ENCODE data around the gene SUSD1. TPM values are rescaled to one million over a fixed set of nuclear protein-coding genes. Genes with fewer than 3 reads are reported as not detected.
A peak's percentile ranks its signal among the peaks of the same experiment; 100 is the strongest.

Gene SUSD1
- total and polyA plus RNA-seq, 2 donors (not counting 1 experiment from before 2014, with no cell fraction given) = 5.7 to 7.5 TPM

- no peaks in the 10 kb centered on the region for H3K27me3 ChIP-seq (replicated peaks in 1 of 4; ENCODE audit: control extremely low read depth in 1 of 4, control insufficient read depth in 3 of 4, insufficient read depth in 4 of 4, low read length in 3 of 4)
- H3K27ac Mint-ChIP-seq = peak overlapping the region; percentile 16
- intact Hi-C loops (cut with micrococcal nuclease) = loop anchor here (10.0 kb wide), 1 partner anchor 49 kb away; no protein-coding TSS in a partner anchor
- no peak overlapping the region for H2AFZ ChIP-seq (ENCODE audit: insufficient read depth, low read depth, low read length, poor library complexity, severe bottlenecking)
- H4K20me1 ChIP-seq (ENCODE audit: control insufficient read depth, insufficient read depth, low read length, poor library complexity, severe bottlenecking) = no peaks in the 10 kb centered on the region
- peaks cover 0 to 7% (median 0%) of the 10 kb centered on the region in 3 donors for H3K9me3 ChIP-seq (ENCODE audit: control extremely low read depth in 1 of 3, control insufficient read depth in 2 of 3, insufficient read depth in 1 of 3, low read length in 2 of 3)
- no peak overlapping the region for H3K9ac ChIP-seq (ENCODE audit: low read length)
- CTCF ChIA-PET = interaction anchor here (1.2 kb wide), 1 partner anchor 11 kb away, joined by 7 read pairs; no protein-coding TSS in a partner anchor
- POLR2A ChIA-PET = interaction anchor here (0.6 kb wide), 1 partner anchor 29 kb away, joined by 3 read pairs; no protein-coding TSS in a partner anchor
- DNase-seq (no peak), ATAC-seq (ENCODE audit: low read depth) (no peak)
- no peaks in the 10 kb centered on the region for H3K27me3 Mint-ChIP-seq
- 100% methylated on average over 1 of the region's 4 CpGs for WGBS (ENCODE audit: insufficient coverage)
- no peaks in the 10 kb centered on the region for H3K9me3 Mint-ChIP-seq (ENCODE audit: insufficient read depth)
- H3K4me2 ChIP-seq (replicated peaks; ENCODE audit: low read depth, low read length, poor library complexity, severe bottlenecking) = no peak overlapping the region
- H3K4me3 ChIP-seq (ENCODE audit: control extremely low read depth in 1 of 5, extremely low read depth in 1 of 5, insufficient read depth in 1 of 5, low read depth in 2 of 5, low read length in 4 of 5) = no peak overlapping the region
- H3K4me3 Mint-ChIP-seq = no peak overlapping the region
- TF ChIP-seq, protein P1, sequence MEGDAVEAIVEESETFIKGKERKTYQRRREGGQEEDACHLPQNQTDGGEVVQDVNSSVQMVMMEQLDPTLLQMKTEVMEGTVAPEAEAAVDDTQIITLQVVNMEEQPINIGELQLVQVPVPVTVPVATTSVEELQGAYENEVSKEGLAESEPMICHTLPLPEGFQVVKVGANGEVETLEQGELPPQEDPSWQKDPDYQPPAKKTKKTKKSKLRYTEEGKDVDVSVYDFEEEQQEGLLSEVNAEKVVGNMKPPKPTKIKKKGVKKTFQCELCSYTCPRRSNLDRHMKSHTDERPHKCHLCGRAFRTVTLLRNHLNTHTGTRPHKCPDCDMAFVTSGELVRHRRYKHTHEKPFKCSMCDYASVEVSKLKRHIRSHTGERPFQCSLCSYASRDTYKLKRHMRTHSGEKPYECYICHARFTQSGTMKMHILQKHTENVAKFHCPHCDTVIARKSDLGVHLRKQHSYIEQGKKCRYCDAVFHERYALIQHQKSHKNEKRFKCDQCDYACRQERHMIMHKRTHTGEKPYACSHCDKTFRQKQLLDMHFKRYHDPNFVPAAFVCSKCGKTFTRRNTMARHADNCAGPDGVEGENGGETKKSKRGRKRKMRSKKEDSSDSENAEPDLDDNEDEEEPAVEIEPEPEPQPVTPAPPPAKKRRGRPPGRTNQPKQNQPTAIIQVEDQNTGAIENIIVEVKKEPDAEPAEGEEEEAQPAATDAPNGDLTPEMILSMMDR (IDR thresholded peaks at IDR 0.05) = no peak
- TF ChIP-seq EZH2 (IDR thresholded peaks at IDR 0.05; ENCODE audit: borderline replicate concordance, insufficient read depth, low read depth, low read length, poor library complexity, severe bottlenecking) = no peak
- H3K4me1 Mint-ChIP-seq = peaks cover 66% of the 10 kb centered on the region
- H3K27ac ChIP-seq (ENCODE audit: low read length in 2 of 2) = no peak overlapping the region
- peaks cover 25 to 52% of the 10 kb centered on the region in 2 donors for H3K4me1 ChIP-seq (ENCODE audit: control insufficient read depth in 2 of 2, insufficient read depth in 2 of 2, low read length in 2 of 2)
- no peaks in the 10 kb centered on the region for H3K79me2 ChIP-seq (ENCODE audit: control insufficient read depth, insufficient read depth, low read length)
- no peaks in the 10 kb centered on the region for H3K36me3 ChIP-seq (replicated peaks in 1 of 2; ENCODE audit: control extremely low read depth in 1 of 2, control insufficient read depth in 1 of 2, extremely low read depth in 1 of 2, insufficient read depth in 2 of 2, low read length in 1 of 2)
Observed at GRCh38 chr9:112063586-112063985, 111.5 kb downstream of the SUSD1 start.

DNA sequence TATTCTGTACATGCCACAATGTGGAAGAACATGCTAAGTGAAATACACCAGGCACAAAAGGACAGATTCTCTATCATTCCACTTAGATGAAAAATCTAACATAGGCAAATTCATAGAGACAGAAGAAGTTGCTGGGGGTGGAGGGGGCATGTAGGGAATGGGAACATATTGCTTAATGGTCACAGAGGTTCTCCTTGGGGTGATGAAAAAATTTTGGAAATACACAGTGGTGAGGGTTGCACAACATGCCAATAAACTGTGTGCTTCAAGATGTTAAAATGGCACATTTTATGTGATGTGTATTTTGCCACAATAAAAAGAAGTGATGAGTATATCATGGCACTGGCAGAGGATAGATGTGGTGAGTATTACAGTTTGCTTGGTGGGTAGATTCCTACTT, 111.9 kb downstream of the SUSD1 start:
- H3K4me1 Mint-ChIP-seq = peaks cover 69% of the 10 kb centered on the region
- ChIA-PET CTCF (no interaction called here), POLR2A (no interaction called here)
- H3K27ac Mint-ChIP-seq = peak overlapping the region; percentile 16
- no peak for TF ChIP-seq EZH2 (IDR thresholded peaks at IDR 0.05; ENCODE audit: borderline replicate concordance, insufficient read depth, low read depth, low read length, poor library complexity, severe bottlenecking)
- TF ChIP-seq, protein P1 (IDR thresholded peaks at IDR 0.05) = no peak
- Histone ChIP-seq H3K9me3 (ENCODE audit: control extremely low read depth in 1 of 3, control insufficient read depth in 2 of 3, insufficient read depth in 1 of 3, low read length in 2 of 3) (peaks cover 0 to 7% (median 0%) of the 10 kb centered on the region in 3 donors), H3K4me2 (replicated peaks; ENCODE audit: low read depth, low read length, poor library complexity, severe bottlenecking) (no peak overlapping the region), H3K79me2 (ENCODE audit: control insufficient read depth, insufficient read depth, low read length) (no peaks in the 10 kb centered on the region), H3K36me3 (replicated peaks in 1 of 2; ENCODE audit: control extremely low read depth in 1 of 2, control insufficient read depth in 1 of 2, extremely low read depth in 1 of 2, insufficient read depth in 2 of 2, low read length in 1 of 2) (no peaks in the 10 kb centered on the region), H3K9ac (ENCODE audit: low read length) (no peak overlapping the region), H3K27ac (ENCODE audit: low read length in 2 of 2) (no peak overlapping the region), H2AFZ (ENCODE audit: insufficient read depth, low read depth, low read length, poor library complexity, severe bottlenecking) (no peak overlapping the region), H4K20me1 (ENCODE audit: control insufficient read depth, insufficient read depth, low read length, poor library complexity, severe bottlenecking) (no peaks in the 10 kb centered on the region), H3K4me3 (ENCODE audit: control extremely low read depth in 1 of 5, extremely low read depth in 1 of 5, insufficient read depth in 1 of 5, low read depth in 2 of 5, low read length in 4 of 5) (no peak overlapping the region), H3K4me1 (ENCODE audit: control insufficient read depth in 2 of 2, insufficient read depth in 2 of 2, low read length in 2 of 2) (peaks cover 25 to 53% of the 10 kb centered on the region in 2 donors), H3K27me3 (replicated peaks in 1 of 4; ENCODE audit: control extremely low read depth in 1 of 4, control insufficient read depth in 3 of 4, insufficient read depth in 4 of 4, low read length in 3 of 4) (no peaks in the 10 kb centered on the region)
- DNase-seq (no peak), ATAC-seq (ENCODE audit: low read depth) (no peak)
- no peak overlapping the region for H3K4me3 Mint-ChIP-seq
- H3K9me3 Mint-ChIP-seq (ENCODE audit: insufficient read depth) = no peaks in the 10 kb centered on the region
- H3K27me3 Mint-ChIP-seq = no peaks in the 10 kb centered on the region
- intact Hi-C loops (cut with micrococcal nuclease) = loop anchor here (10.0 kb wide), 1 partner anchor 48 kb away; no protein-coding TSS in a partner anchor

All from B cell (primary cell).